NCI-H2029 (cell line): Measurements from ENCODE around the gene HOXA1.
"Not testable (repeated sequence)": the region's sequence is repeated elsewhere in the genome, so short reads cannot be mapped to it uniquely, and the experiment has no call there.

Experiments
- DNase-seq: peaks from one replicate; lab custom pipeline; 2025; lab: John Stamatoyannopoulos, UW

HOXA1 gene

GRCh38 chr7:27046854-27047549 is 48.8 kb downstream of the HOXA1 start:
- no peak for DNase-seq

- not testable (repeated sequence) for DNase-seq
Measured at GRCh38 chr7:27045972-27046371, 49.8 kb downstream of the HOXA1 start.

GRCh38 chr7:27045066-27045465 is 50.7 kb downstream of the HOXA1 start:
- not testable (repeated sequence) for DNase-seq
